Stimulated activated CD4-positive, alpha-beta T cell treated with anti-CD3 and anti-CD28 coated beads, Interleukin-4, amount 100 ng/mL, for 48 hours (primary cell): ENCODE results near the gene RAI1.

Experiments
- DNase-seq, 2 donors: peaks; one replicate each; pipeline ENCODE4 v3.0.0-alpha.2; 2020; ENCODE audit warnings: low read depth in 2 of 2

The RAI1 gene

GRCh38 chr17:17699491-17699890 is 18.2 kb downstream of the RAI1 start:
- DNase-seq: no peak

GRCh38 chr17:17700251-17700969 is 19.2 kb downstream of the RAI1 start:
- no peak for DNase-seq

- no peak for DNase-seq
These were observed 19.9 kb downstream of the RAI1 start for GRCh38 chr17:17701112-17701511.

- no peak for DNase-seq
These were observed 20.4 kb downstream of the RAI1 start for GRCh38 chr17:17701658-17702057.

GRCh38 chr17:17702449-17703139 is 21.3 kb downstream of the RAI1 start:
- DNase-seq: no peak

- no peak for DNase-seq
These were observed 22.1 kb downstream of the RAI1 start for GRCh38 chr17:17703140-17703919.

GRCh38 chr17:17704931-17705330 is 23.7 kb downstream of the RAI1 start:
- DNase-seq: no peak

- DNase-seq: no peak
These were observed 25.1 kb downstream of the RAI1 start for GRCh38 chr17:17706140-17707060.

GRCh38 chr17:17708295-17708694 is 27.0 kb downstream of the RAI1 start:
- no peak for DNase-seq

- DNase-seq: no peak
These were observed 27.6 kb downstream of the RAI1 start for GRCh38 chr17:17708816-17709215.

- DNase-seq: no peak
These were observed 28.6 kb downstream of the RAI1 start for GRCh38 chr17:17709815-17710321.

- no peak for DNase-seq
These were observed 29.1 kb downstream of the RAI1 start for GRCh38 chr17:17710355-17710727.

GRCh38 chr17:17710728-17711541 is 29.7 kb downstream of the RAI1 start:
- DNase-seq: no peak

- DNase-seq: no peak
These were observed 30.4 kb downstream of the RAI1 start for GRCh38 chr17:17711641-17712162.

- no peak for DNase-seq
These were observed 31.1 kb downstream of the RAI1 start for GRCh38 chr17:17712268-17712924.

GRCh38 chr17:17713839-17714238 is 32.6 kb downstream of the RAI1 start:
- DNase-seq: no peak

GRCh38 chr17:17714261-17714866 is 33.1 kb downstream of the RAI1 start:
- no peak for DNase-seq

GRCh38 chr17:17714879-17715278 is 33.6 kb downstream of the RAI1 start:
- DNase-seq: no peak

- DNase-seq: no peak
These were observed 35.7 kb downstream of the RAI1 start for GRCh38 chr17:17716837-17717523.
